ENCODE measurements around the gene VASN. TPM values are rescaled to one million over a fixed set of nuclear protein-coding genes. Genes with fewer than 3 reads are reported as not detected.

Gene VASN
- total RNA-seq, 1 experiment from 2014 or later = 45.3 TPM

DNA sequence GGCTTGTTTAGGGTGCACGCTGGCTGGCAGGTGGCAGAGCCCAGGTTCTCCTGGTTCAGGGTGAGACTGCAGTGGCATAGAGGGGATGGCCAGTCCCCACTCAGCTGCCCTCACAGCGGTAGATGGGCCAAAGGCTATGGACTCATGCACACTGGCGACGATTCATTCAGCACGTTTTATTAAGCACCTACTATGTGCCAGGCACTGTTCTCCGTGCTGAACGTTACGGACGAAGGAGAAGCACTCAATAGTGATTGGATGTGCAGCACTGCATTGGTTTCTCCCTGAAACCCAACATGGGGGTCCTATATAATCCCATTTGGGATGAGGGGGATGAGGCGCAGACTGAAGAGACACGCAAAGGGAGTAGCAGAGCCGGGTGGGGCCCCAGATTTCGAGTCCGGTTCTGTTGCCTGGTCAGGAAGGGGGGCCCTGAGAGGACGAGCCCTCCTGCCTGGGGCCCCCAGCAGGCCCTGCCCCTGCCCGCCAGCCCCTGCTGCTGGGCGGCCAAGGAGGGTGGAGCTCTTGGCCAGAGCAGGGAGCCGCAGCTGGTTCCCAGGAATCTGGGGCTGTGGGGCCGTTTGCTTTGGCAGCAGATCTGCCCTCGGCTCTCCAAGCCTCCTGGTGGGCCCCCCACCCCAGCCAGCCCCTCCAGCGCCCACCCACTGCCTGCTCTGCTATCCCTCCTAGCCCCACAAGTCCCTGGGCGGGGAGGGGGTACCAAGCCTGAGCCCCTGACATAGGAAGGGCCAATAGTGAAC is 47.0 kb upstream of the VASN start:
- Histone ChIP-seq H3F3A (ENCODE audit: insufficient read depth, low read depth) (peaks cover 2% of the 10 kb centered on the region; the same call in 1 of the 2 replicates), H3K27me3 (ENCODE audit: insufficient read depth, low read depth) (no peaks in the 10 kb centered on the region), H3K4me1 (replicated peaks; ENCODE audit: insufficient read depth) (no peaks in the 10 kb centered on the region), H3K4me2 (no peak overlapping the region), H3K27ac (no peak overlapping the region), H2AFZ (no peak overlapping the region), H3K9me3 (ENCODE audit: insufficient read depth, low read depth) (no peaks in the 10 kb centered on the region), H4K20me1 (ENCODE audit: insufficient read depth) (peaks cover 37% of the 10 kb centered on the region), H3K36me3 (ENCODE audit: low read depth) (no peaks in the 10 kb centered on the region), H3K4me3 (no peak overlapping the region), H3K9me2 (ENCODE audit: insufficient read depth) (no peaks in the 10 kb centered on the region), H3K79me2 (ENCODE audit: low read depth) (0 out of 2 replicates have a peak, but pooled peaks cover 1% of the 10 kb centered on the region)
- intact Hi-C loops (cut with micrococcal nuclease; ENCODE audit: unreplicated experiment) = no loop called here
- ChIA-PET CTCF (interaction anchor here (0.6 kb wide), 2 partner anchors 17 to 35 kb away, joined by 3 to 5 read pairs; no protein-coding TSS in a partner anchor), POLR2A (ENCODE audit: unreplicated experiment) (interaction anchor here (0.7 kb wide), 1 partner anchor 624 kb away, joined by 5 read pairs; no protein-coding TSS in a partner anchor)
- TF ChIP-seq EZH2 (IDR thresholded peaks at IDR 0.05; ENCODE audit: low read depth) = no peak
- TF ChIP-seq, protein P1, sequence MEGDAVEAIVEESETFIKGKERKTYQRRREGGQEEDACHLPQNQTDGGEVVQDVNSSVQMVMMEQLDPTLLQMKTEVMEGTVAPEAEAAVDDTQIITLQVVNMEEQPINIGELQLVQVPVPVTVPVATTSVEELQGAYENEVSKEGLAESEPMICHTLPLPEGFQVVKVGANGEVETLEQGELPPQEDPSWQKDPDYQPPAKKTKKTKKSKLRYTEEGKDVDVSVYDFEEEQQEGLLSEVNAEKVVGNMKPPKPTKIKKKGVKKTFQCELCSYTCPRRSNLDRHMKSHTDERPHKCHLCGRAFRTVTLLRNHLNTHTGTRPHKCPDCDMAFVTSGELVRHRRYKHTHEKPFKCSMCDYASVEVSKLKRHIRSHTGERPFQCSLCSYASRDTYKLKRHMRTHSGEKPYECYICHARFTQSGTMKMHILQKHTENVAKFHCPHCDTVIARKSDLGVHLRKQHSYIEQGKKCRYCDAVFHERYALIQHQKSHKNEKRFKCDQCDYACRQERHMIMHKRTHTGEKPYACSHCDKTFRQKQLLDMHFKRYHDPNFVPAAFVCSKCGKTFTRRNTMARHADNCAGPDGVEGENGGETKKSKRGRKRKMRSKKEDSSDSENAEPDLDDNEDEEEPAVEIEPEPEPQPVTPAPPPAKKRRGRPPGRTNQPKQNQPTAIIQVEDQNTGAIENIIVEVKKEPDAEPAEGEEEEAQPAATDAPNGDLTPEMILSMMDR (conservative IDR thresholded peaks at IDR 0.05) = no peak
- DNase-seq = no peak
- no TSS peak for BruUV-seq (replicated peaks)

DNA sequence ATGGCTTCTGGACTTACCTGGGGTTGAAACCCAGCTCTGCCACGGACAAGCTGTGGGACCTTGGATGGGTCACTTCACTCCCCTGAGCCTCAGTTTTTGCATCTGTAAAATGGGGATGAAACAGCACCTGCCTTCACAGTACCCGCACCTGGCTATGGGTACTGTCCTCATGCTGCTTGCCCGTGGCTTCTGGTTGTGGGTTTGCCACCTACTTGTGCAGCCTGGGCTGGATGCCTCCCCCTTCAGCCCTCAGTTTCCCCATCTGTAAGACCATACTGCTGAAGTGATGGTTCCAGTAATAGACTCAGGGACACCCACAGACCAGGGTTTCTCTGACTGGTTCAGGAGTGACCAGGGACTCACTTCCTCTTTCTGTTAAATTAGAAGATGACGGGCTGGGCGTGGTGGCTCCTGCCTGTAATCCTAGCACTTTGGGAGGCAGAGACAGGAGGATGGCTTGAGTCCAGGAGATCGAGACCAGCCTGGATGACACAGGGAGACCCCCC is 46.3 kb upstream of the VASN start:
- H3K79me2 ChIP-seq (ENCODE audit: low read depth) = no peaks in the 10 kb centered on the region
- DNase-seq = no peak
- H2AFZ ChIP-seq = no peak overlapping the region
- TF ChIP-seq EZH2 (IDR thresholded peaks at IDR 0.05; ENCODE audit: low read depth) = no peak
- TF ChIP-seq, protein P1 (conservative IDR thresholded peaks at IDR 0.05) = no peak
- POLR2A ChIA-PET (ENCODE audit: unreplicated experiment) = interaction anchor here (0.7 kb wide), 1 partner anchor 13 kb away, joined by 3 read pairs; no protein-coding TSS in a partner anchor
- no peak overlapping the region for H3K4me3 ChIP-seq
- H3K9me2 ChIP-seq (ENCODE audit: insufficient read depth) = no peaks in the 10 kb centered on the region
- no peaks in the 10 kb centered on the region for H3K36me3 ChIP-seq (ENCODE audit: low read depth)
- H3K9me3 ChIP-seq (ENCODE audit: insufficient read depth, low read depth) = no peaks in the 10 kb centered on the region
- intact Hi-C loops (cut with micrococcal nuclease; ENCODE audit: unreplicated experiment) = no loop called here
- no peaks in the 10 kb centered on the region for H3K27me3 ChIP-seq (ENCODE audit: insufficient read depth, low read depth)
- H3K27ac ChIP-seq = no peak overlapping the region
- no TSS peak for BruUV-seq (replicated peaks)
- H3F3A ChIP-seq (ENCODE audit: insufficient read depth, low read depth) = peaks cover 7% of the 10 kb centered on the region; the same call in 1 of the 2 replicates
- CTCF ChIA-PET = no interaction called here
- no peak overlapping the region for H3K4me2 ChIP-seq
- H4K20me1 ChIP-seq (ENCODE audit: insufficient read depth) = peaks cover 42% of the 10 kb centered on the region
- no peaks in the 10 kb centered on the region for H3K4me1 ChIP-seq (replicated peaks; ENCODE audit: insufficient read depth)

DNA sequence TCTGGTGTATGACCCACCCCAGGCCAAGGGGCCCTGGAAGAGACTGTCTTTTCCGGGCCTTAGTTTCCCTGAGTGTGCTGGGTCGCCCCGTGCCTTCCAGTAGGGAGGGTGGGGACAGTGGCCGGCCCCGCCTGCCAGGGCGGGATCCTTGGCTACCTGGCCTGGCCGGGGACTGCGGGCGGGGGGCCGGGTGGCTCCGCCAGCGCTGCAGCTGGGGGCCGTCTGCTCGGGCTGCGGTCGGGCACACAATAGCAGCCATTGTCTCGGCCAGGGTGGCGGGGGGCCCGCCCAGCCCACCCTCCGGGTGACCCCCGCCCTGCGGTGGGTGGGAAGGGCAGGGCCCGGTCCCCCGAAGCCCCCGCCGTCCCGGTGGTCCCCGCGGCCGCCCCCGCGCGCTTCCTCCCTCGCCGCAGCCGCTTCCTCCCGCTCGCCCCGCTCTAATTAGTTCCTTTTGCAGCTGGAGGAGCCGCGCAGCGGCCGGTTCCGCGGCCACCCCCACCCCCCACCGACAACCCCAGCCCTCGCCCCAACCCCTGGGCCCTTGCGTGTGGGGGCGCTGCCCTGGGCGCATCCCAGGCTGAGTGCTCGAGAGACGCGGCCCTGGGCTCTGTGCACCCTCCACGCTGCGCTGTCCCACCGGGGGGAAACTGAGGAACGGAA is 44.1 kb upstream of the VASN start:
- CTCF ChIA-PET = no interaction called here
- Histone ChIP-seq H3F3A (ENCODE audit: insufficient read depth, low read depth) (peaks cover 7% of the 10 kb centered on the region; the same call in 1 of the 2 replicates), H3K4me2 (no peak overlapping the region), H3K27ac (no peak overlapping the region), H3K27me3 (ENCODE audit: insufficient read depth, low read depth) (no peaks in the 10 kb centered on the region), H4K20me1 (ENCODE audit: insufficient read depth) (peaks cover 31% of the 10 kb centered on the region), H3K36me3 (ENCODE audit: low read depth) (no peaks in the 10 kb centered on the region), H3K4me1 (replicated peaks; ENCODE audit: insufficient read depth) (no peaks in the 10 kb centered on the region), H2AFZ (no peak overlapping the region), H3K79me2 (ENCODE audit: low read depth) (no peaks in the 10 kb centered on the region), H3K9me3 (ENCODE audit: insufficient read depth, low read depth) (no peaks in the 10 kb centered on the region), H3K4me3 (no peak overlapping the region), H3K9me2 (ENCODE audit: insufficient read depth) (no peaks in the 10 kb centered on the region)
- intact Hi-C loops (cut with micrococcal nuclease; ENCODE audit: unreplicated experiment) = no loop called here
- POLR2A ChIA-PET (ENCODE audit: unreplicated experiment) = no interaction called here
- DNase-seq = no peak
- TF ChIP-seq EZH2 (IDR thresholded peaks at IDR 0.05; ENCODE audit: low read depth) = no peak
- TF ChIP-seq, protein P1 (conservative IDR thresholded peaks at IDR 0.05) = no peak
- BruUV-seq (replicated peaks) = no TSS peak
